ENCODE data around the gene HMG20A. TPM values are rescaled to one million over a fixed set of nuclear protein-coding genes. Genes with fewer than 3 reads are reported as not detected.
A peak's percentile ranks its signal among the peaks of the same experiment; 100 is the strongest.

HMG20A gene
- total RNA-seq, 1 experiment from 2014 or later = 54.0 TPM

DNA sequence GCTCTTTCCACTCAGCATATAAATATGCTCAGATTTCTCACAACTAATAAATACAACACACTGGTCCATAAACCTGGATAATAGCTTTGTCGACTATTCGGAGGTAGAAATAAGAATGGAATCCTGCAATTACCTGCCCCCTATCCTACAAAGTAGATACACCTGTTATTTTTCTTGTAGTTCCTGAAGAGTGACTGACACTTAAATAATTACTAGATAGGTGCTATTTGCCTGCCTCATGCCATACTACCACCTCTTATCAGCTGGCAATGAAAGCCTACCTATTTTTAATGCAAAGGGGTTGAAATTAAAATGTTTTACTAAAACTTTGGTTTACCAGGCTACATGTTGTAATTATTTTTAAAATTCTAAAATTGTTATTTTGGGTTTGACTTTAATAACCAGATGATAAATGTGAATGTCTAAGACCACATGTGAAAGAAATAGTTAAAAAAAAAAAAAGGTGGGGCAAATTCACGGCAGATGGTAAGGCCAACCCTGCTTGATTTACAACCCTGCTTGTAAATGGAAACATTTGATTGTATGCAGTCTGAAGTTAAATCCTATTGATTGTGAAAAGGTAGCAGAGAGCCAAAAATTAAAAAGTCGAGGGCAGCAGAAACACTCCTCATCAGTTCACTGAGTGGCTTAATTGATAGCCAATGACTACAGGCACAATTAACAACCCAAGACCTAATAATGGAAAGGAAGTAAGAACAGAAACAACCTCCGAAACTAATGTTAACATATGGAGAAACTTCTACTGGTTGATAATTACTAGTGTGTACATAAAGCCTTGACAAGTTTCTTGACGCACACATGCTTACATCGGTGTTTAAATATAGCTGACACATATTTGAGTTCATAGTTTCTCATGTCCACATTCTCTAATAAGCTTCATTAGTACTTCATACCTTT, 9.7 kb upstream of the HMG20A start:
- TSS peak; percentile 2 for BruUV-seq (replicated peaks)
- ATAC-seq = no peak
- no peak overlapping the region for H3K4me3 ChIP-seq (ENCODE audit: low read depth in 2 of 2, low read length in 2 of 2)
- no peaks in the 10 kb centered on the region for H3K9me3 ChIP-seq (ENCODE audit: control insufficient read depth, insufficient read depth, low read depth, low read length)
- no peak overlapping the region for H3K27ac ChIP-seq (ENCODE audit: low read length)
- TF ChIP-seq TCF7L2 (IDR thresholded peaks at IDR 0.05; ENCODE audit: low read depth, low read length) (no peak), POLR2AphosphoS5 (IDR thresholded peaks at IDR 0.05; ENCODE audit: low read depth, low read length) (no peak), SIN3A (IDR thresholded peaks at IDR 0.05; ENCODE audit: borderline replicate concordance, insufficient read depth, low read depth, low read length) (no peak)
- TF ChIP-seq, protein P1, sequence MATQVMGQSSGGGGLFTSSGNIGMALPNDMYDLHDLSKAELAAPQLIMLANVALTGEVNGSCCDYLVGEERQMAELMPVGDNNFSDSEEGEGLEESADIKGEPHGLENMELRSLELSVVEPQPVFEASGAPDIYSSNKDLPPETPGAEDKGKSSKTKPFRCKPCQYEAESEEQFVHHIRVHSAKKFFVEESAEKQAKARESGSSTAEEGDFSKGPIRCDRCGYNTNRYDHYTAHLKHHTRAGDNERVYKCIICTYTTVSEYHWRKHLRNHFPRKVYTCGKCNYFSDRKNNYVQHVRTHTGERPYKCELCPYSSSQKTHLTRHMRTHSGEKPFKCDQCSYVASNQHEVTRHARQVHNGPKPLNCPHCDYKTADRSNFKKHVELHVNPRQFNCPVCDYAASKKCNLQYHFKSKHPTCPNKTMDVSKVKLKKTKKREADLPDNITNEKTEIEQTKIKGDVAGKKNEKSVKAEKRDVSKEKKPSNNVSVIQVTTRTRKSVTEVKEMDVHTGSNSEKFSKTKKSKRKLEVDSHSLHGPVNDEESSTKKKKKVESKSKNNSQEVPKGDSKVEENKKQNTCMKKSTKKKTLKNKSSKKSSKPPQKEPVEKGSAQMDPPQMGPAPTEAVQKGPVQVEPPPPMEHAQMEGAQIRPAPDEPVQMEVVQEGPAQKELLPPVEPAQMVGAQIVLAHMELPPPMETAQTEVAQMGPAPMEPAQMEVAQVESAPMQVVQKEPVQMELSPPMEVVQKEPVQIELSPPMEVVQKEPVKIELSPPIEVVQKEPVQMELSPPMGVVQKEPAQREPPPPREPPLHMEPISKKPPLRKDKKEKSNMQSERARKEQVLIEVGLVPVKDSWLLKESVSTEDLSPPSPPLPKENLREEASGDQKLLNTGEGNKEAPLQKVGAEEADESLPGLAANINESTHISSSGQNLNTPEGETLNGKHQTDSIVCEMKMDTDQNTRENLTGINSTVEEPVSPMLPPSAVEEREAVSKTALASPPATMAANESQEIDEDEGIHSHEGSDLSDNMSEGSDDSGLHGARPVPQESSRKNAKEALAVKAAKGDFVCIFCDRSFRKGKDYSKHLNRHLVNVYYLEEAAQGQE (IDR thresholded peaks at IDR 0.05; ENCODE audit: insufficient read depth in 1 of 2, low read depth in 2 of 2, low read length in 1 of 2) = no peak
- POLR2A ChIA-PET = no interaction called here
- no peaks in the 10 kb centered on the region for H3K36me3 ChIP-seq (ENCODE audit: control insufficient read depth, insufficient read depth, low read length)
- H3K4me1 ChIP-seq (ENCODE audit: control insufficient read depth, insufficient read depth, low read length) = peaks cover 9% of the 10 kb centered on the region; the same call in 1 of the 2 replicates
- H3K27me3 ChIP-seq (ENCODE audit: control insufficient read depth, insufficient read depth, low read length) = no peaks in the 10 kb centered on the region
- intact Hi-C loops (cut with micrococcal nuclease; ENCODE audit: unreplicated experiment) = no loop called here
- DNase-seq (ENCODE audit: low read depth, low spot score) = no peak
- in situ Hi-C loops (cut with HindIII; ENCODE audit: low pct_unique_long_range_greater_than_20kb, low sequenced_read_pairs) = no loop called here
- CTCF ChIA-PET = no interaction called here

DNA sequence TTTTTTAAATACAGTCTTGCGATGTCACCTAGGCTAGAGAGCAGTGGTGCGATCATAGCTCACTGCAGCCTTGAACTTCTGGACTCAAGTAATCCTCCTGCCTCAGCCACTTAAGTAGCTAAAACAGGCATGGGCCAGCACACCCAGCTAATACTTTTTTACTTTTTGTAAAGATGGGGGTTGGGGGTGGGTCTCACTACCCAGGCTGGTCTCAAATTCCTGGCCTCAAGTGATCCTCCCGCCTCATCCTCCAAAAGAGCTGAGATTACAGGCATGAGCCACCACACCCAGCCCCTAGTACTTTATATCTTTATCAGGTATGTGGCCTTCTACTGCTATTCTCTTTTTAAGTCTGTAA, 9.1 kb upstream of the HMG20A start:
- no peak overlapping the region for H3K4me3 ChIP-seq (ENCODE audit: low read depth in 2 of 2, low read length in 2 of 2)
- TF ChIP-seq TCF7L2 (IDR thresholded peaks at IDR 0.05; ENCODE audit: low read depth, low read length) = no peak
- TF ChIP-seq, protein P2, sequence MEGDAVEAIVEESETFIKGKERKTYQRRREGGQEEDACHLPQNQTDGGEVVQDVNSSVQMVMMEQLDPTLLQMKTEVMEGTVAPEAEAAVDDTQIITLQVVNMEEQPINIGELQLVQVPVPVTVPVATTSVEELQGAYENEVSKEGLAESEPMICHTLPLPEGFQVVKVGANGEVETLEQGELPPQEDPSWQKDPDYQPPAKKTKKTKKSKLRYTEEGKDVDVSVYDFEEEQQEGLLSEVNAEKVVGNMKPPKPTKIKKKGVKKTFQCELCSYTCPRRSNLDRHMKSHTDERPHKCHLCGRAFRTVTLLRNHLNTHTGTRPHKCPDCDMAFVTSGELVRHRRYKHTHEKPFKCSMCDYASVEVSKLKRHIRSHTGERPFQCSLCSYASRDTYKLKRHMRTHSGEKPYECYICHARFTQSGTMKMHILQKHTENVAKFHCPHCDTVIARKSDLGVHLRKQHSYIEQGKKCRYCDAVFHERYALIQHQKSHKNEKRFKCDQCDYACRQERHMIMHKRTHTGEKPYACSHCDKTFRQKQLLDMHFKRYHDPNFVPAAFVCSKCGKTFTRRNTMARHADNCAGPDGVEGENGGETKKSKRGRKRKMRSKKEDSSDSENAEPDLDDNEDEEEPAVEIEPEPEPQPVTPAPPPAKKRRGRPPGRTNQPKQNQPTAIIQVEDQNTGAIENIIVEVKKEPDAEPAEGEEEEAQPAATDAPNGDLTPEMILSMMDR (IDR thresholded peaks at IDR 0.05) = no peak
- no peak for TF ChIP-seq SIN3A (IDR thresholded peaks at IDR 0.05; ENCODE audit: borderline replicate concordance, insufficient read depth, low read depth, low read length)
- TF ChIP-seq, protein P1 (IDR thresholded peaks at IDR 0.05; ENCODE audit: insufficient read depth in 1 of 2, low read depth in 2 of 2, low read length in 1 of 2) = no peak
- no peak for TF ChIP-seq POLR2AphosphoS5 (IDR thresholded peaks at IDR 0.05; ENCODE audit: low read depth, low read length)
- H3K27ac ChIP-seq (ENCODE audit: low read length) = no peak overlapping the region
- no peaks in the 10 kb centered on the region for H3K36me3 ChIP-seq (ENCODE audit: control insufficient read depth, insufficient read depth, low read length)
- ATAC-seq = no peak
- no peak for DNase-seq (ENCODE audit: low read depth, low spot score)
- no peaks in the 10 kb centered on the region for H3K9me3 ChIP-seq (ENCODE audit: control insufficient read depth, insufficient read depth, low read depth, low read length)
- BruUV-seq (replicated peaks) = no TSS peak
- intact Hi-C loops (cut with micrococcal nuclease; ENCODE audit: unreplicated experiment) (no loop called here), in situ Hi-C loops (cut with HindIII; ENCODE audit: low pct_unique_long_range_greater_than_20kb, low sequenced_read_pairs) (no loop called here)
- no peaks in the 10 kb centered on the region for H3K27me3 ChIP-seq (ENCODE audit: control insufficient read depth, insufficient read depth, low read length)
- H3K4me1 ChIP-seq (ENCODE audit: control insufficient read depth, insufficient read depth, low read length) = peaks cover 12% of the 10 kb centered on the region
- ChIA-PET CTCF (no interaction called here), POLR2A (no interaction called here)

All from Panc1 (cell line).